A673 (cell line): ENCODE results near the gene AGAP5.
"Not testable (repeated sequence)": the region's sequence is repeated elsewhere in the genome, so short reads cannot be mapped to it uniquely, and the experiment has no call there.

ENCODE experiments used
- CTCF ChIP-seq: fragments of 300-800, 200-600 bp; sonication (generic); conservative IDR thresholded peaks from 2 replicates; pipeline ENCODE4 v1.5.1; 2017; ENCODE audit warnings: low read depth, mild to moderate bottlenecking, antibody characterized with exemption, low read length, moderate library complexity, mixed read lengths
- EZH2 ChIP-seq: fragments of 200-600 bp; sonication (generic); IDR thresholded peaks from 2 replicates; pipeline ENCODE4 v1.6.1; 2017; ENCODE audit warnings: borderline replicate concordance, low read depth, mild to moderate bottlenecking, mixed read lengths, antibody characterized with exemption, low read length; ENCODE audit not compliant: poor library complexity, severe bottlenecking

- not testable (repeated sequence) for TF ChIP-seq CTCF, EZH2
Observed at GRCh38 chr10:73707628-73708027, 9.7 kb upstream of the AGAP5 start.
